Measurements from ENCODE around the gene FBXO40. TPM values are rescaled to one million over a fixed set of nuclear protein-coding genes. Genes with fewer than 3 reads are reported as not detected.

The FBXO40 gene
- total RNA-seq, 2 experiments from 2014 or later, result not detected

DNA sequence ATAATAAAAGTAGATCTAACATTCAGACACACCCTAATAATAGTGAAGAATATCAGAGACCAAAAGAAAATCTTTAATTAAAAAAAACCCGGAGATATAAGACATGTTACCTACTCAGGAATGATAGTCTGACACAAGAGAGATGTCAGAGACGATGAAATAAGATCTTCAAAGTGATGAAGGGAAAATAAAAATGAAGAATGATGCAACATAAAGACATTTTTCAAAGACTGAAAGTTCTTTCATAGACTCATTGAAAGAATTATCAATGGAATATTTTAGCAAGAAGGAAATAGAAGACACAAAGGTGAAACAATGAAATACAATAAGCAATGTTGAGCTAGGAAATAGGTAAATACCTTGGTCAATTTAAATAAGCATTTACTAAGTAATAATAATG is 47.9 kb downstream of the FBXO40 start:
- Mint-ChIP-seq H3K4me3 (peak overlapping the region; percentile 29), H3K36me3 (peaks cover 58% of the 10 kb centered on the region)

DNA sequence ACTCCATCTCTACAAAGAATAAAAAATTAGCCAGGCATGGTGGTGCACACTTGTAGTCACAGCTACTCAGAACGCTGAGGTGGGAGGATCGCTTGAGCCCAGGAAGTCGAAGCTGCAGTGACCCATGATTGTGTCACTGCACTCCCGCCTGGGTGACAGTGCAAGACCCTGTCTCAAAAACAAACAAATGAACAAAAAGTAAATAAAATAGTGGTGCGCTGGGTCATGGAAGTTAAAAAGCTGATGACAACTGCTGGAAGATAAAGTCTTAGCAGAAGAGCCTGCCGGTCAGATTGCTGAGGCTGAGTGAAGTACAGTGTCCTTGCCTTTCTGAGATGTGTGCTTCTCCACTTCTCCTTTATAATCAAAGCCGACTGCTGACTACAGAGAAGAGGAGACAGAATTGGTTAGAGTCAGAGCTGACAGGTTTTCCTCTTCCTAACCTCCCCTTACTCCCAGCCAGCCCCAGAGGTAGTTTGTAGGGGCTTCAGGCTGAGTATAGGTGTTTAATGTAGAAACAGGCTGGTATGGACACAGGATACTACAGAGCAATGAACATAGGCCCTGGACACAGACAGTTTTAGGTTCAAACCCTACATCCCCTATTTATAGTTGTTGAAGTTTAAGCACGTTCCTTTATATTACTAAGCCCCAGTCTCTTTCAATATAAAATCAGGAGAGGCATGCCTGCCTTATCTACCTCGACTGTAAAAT is 49.6 kb downstream of the FBXO40 start:
- H3K4me1 Mint-ChIP-seq, result peaks cover 24% of the 10 kb centered on the region
- H3K27ac Mint-ChIP-seq, result peak overlapping the region; percentile 74
- DNase-seq, result no peak
- no peaks in the 10 kb centered on the region for H3K27me3 Mint-ChIP-seq
- peaks cover 60% of the 10 kb centered on the region for H3K36me3 Mint-ChIP-seq
- no peak overlapping the region for H3K4me3 Mint-ChIP-seq
- H3K9me3 Mint-ChIP-seq, result no peaks in the 10 kb centered on the region

More for the DNA sequence above, 47.9 kb downstream of the FBXO40 start:
- Mint-ChIP-seq H3K27ac (peak overlapping the region; percentile 95), H3K9me3 (no peaks in the 10 kb centered on the region), H3K4me1 (peaks cover 24% of the 10 kb centered on the region), H3K27me3 (no peaks in the 10 kb centered on the region)
- DNase-seq, result no peak

DNA sequence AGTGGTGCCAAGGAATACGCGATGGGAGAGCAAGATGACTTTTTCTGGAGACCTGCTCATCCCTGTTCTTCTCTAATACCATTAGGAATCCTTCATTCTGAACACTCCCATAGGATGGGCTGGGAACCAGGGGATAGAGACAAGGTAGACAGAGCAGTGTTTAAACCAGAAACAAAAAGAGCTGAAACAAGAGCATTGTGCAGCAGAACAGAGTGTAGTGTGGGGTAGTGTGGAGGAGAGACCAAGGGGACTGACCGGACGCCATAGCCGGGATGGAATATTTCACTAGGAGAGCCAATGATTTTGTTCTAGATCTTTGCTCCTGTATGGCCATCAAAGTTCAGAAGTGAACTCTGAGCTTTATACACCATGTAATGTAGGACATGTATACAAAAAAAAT is 51.9 kb downstream of the FBXO40 start:
- no peak overlapping the region for H3K27ac Mint-ChIP-seq
- no peaks in the 10 kb centered on the region for H3K27me3 Mint-ChIP-seq
- no peak for DNase-seq
- H3K4me1 Mint-ChIP-seq, result peaks cover 27% of the 10 kb centered on the region
- H3K9me3 Mint-ChIP-seq, result no peaks in the 10 kb centered on the region
- H3K36me3 Mint-ChIP-seq, result peaks cover 54% of the 10 kb centered on the region
- no peak overlapping the region for H3K4me3 Mint-ChIP-seq

DNA sequence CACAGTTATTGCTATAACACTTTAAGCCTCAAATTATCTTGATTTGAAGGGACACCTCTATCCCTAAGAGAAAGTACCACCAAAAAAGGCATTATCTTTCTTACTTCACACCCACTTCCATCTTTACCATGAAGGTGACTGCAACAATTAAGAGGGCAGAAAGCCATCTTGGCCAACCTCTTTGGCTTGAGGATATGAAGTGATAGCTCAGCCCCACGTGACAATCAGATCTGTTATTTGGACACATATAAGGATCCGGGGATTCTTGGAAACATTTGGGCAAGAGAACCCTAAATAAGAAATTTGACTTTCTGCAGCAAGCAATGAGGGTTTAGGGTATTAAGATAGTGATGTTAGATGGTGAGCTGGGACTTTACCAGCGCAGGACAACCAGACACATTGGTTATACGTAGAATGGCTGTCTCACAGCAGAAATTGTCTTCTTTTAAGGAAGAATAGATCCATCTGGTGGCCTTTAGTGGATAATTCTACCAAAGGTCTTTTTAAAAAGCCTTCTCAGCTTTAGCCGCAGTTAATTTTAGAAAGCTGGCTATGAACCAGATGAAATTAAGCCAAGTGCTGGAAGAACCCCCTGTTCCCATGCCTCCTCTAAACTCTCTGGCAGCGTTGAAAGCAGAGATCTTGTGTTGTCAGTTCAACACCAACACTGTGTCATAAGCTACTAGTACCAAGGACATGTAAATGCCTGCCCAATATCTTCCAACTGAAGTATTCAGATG is 55.2 kb downstream of the FBXO40 start:
- Mint-ChIP-seq H3K4me3 (no peak overlapping the region), H3K36me3 (peaks cover 51% of the 10 kb centered on the region), H3K4me1 (peaks cover 35% of the 10 kb centered on the region), H3K27me3 (no peaks in the 10 kb centered on the region), H3K27ac (no peak overlapping the region), H3K9me3 (no peaks in the 10 kb centered on the region)
- DNase-seq, result no peak

DNA sequence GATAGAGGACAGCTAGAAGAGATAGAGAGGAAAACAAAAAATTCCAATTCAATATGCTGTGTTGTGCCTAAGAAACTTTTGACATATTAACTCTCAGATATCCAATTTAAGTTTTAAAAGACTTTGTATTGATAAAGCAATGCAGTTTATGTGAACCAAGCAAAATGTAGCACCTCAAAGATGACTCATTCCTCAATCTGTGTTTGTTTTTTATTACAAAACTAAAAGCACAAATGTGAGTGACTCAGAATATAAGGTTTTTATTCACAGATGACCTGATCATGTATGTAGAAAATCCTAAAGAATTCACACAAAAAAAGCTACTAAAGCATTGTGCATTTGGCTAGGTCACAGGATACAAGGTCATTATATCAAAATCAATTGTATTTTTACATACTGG is 56.5 kb downstream of the FBXO40 start:
- H3K4me1 Mint-ChIP-seq, result peaks cover 45% of the 10 kb centered on the region
- no peak overlapping the region for H3K27ac Mint-ChIP-seq
- no peak for DNase-seq
- peaks cover 50% of the 10 kb centered on the region for H3K36me3 Mint-ChIP-seq
- H3K27me3 Mint-ChIP-seq, result no peaks in the 10 kb centered on the region
- H3K9me3 Mint-ChIP-seq, result no peaks in the 10 kb centered on the region
- H3K4me3 Mint-ChIP-seq, result no peak overlapping the region

GRCh38 chr3:121651684-121652083 is 58.5 kb downstream of the FBXO40 start:
- H3K27me3 Mint-ChIP-seq, result no peaks in the 10 kb centered on the region
- H3K4me3 Mint-ChIP-seq, result no peak overlapping the region
- no peaks in the 10 kb centered on the region for H3K9me3 Mint-ChIP-seq
- peaks cover 57% of the 10 kb centered on the region for H3K4me1 Mint-ChIP-seq
- H3K27ac Mint-ChIP-seq, result no peak overlapping the region
- no peak for DNase-seq
- peaks cover 59% of the 10 kb centered on the region for H3K36me3 Mint-ChIP-seq

DNA sequence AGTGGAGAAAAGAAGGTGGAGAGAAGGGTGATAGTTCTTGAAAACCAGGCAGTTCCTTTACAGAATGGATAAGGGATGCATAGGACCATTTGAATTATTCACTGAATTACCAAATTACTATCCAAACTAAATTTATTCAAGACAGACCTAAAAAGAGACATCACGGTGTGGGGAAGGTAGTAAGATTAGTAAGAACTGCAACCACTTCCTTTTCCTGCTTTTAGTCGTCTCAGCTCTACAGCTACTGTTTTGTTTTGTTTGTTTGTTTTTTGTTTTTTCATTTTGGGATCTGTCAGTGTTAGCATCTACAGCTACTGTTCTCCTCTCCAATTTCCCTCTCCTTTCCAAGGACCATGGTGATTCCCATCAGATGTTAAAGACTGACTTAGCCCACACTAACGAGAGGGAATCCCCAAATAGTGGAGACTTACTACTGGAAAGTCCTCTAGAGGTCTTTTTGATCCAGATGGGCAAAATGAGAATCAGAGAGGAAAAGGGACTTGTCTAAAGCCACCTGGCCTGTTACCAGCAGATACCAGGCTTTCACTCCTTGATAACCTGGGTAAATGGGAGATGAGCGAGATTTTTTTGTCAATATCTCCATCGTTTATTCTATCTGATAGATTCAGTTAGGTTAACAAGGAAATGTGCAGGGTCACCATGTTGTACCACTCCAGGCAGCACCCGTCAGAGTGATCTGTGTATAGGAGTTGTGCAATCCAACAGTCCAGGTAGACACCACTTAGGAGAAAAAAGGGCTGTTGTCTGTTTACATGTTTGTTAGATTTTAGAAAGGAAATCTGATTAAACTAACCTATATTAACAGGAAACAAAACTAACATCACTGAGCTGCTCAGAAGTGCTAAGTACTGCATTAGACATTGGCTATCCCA is 61.6 kb downstream of the FBXO40 start:
- H3K4me3 Mint-ChIP-seq, result peak overlapping the region; percentile 11
- H3K9me3 Mint-ChIP-seq, result no peaks in the 10 kb centered on the region
- peak overlapping the region; percentile 83 for H3K27ac Mint-ChIP-seq
- H3K27me3 Mint-ChIP-seq, result no peaks in the 10 kb centered on the region
- DNase-seq, result no peak
- peaks cover 74% of the 10 kb centered on the region for H3K36me3 Mint-ChIP-seq
- peaks cover 71% of the 10 kb centered on the region for H3K4me1 Mint-ChIP-seq

GRCh38 chr3:121658716-121659435 is 65.7 kb downstream of the FBXO40 start:
- Mint-ChIP-seq H3K36me3 (peaks cover 70% of the 10 kb centered on the region), H3K4me3 (peak overlapping the region; percentile 90), H3K9me3 (no peaks in the 10 kb centered on the region), H3K27me3 (no peaks in the 10 kb centered on the region), H3K27ac (peak overlapping the region; percentile 98), H3K4me1 (peaks cover 56% of the 10 kb centered on the region)
- DNase-seq, result no peak

GRCh38 chr3:121659586-121659985 is 66.4 kb downstream of the FBXO40 start:
- no peak for DNase-seq

GRCh38 chr3:121660356-121661171 is 67.4 kb downstream of the FBXO40 start, which contains the start of gene HCLS1:
TSS of gene HCLS1 (minus strand) at chr3:121660903. CDS start at chr3:121658347, 2,556 bp downstream.
- Mint-ChIP-seq H3K4me1 (peaks cover 46% of the 10 kb centered on the region), H3K27me3 (no peaks in the 10 kb centered on the region), H3K9me3 (no peaks in the 10 kb centered on the region), H3K4me3 (peak within 1 kb of the TSS; percentile 90), H3K36me3 (peaks cover 66% of the 10 kb centered on the region), H3K27ac (peak within 1 kb of the TSS; percentile 98)
- peak; percentile 64 for DNase-seq

More at GRCh38 chr3:121659586-121659985, 66.4 kb downstream of the FBXO40 start:
- Mint-ChIP-seq H3K36me3 (peaks cover 69% of the 10 kb centered on the region), H3K4me3 (peak overlapping the region; percentile 90), H3K27ac (peak overlapping the region; percentile 98), H3K27me3 (no peaks in the 10 kb centered on the region), H3K4me1 (peaks cover 50% of the 10 kb centered on the region), H3K9me3 (no peaks in the 10 kb centered on the region)

DNA sequence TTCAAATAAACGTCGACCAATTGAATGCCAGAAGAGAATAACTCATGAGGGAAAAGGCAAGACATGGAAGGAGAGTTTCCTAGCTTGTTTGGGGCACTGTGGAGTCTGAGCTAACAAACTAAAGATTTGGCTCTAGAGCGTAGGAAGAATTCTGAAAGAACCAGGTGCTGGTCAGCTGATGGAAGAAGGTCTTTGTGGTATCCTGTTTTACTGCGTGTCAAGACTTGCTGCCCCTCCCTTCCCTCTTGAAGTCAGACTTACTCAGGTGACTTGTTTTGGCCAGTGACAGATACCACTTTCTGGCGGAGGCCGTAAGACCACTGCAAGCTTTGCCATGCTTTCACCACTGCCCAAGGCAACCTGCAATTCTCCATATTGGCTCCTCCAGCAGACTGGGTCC is 68.2 kb downstream of the FBXO40 start:
- peak overlapping the region; percentile 90 for H3K4me3 Mint-ChIP-seq
- H3K9me3 Mint-ChIP-seq, result no peaks in the 10 kb centered on the region
- H3K36me3 Mint-ChIP-seq, result peaks cover 65% of the 10 kb centered on the region
- H3K27ac Mint-ChIP-seq, result peak overlapping the region; percentile 98
- no peak for DNase-seq
- H3K27me3 Mint-ChIP-seq, result no peaks in the 10 kb centered on the region
- peaks cover 40% of the 10 kb centered on the region for H3K4me1 Mint-ChIP-seq

GRCh38 chr3:121662742-121663141 is 69.6 kb downstream of the FBXO40 start:
- DNase-seq, result no peak
- Mint-ChIP-seq H3K4me3 (no peak overlapping the region), H3K9me3 (no peaks in the 10 kb centered on the region), H3K36me3 (peaks cover 52% of the 10 kb centered on the region), H3K27ac (no peak overlapping the region), H3K27me3 (no peaks in the 10 kb centered on the region), H3K4me1 (peaks cover 29% of the 10 kb centered on the region)

DNA sequence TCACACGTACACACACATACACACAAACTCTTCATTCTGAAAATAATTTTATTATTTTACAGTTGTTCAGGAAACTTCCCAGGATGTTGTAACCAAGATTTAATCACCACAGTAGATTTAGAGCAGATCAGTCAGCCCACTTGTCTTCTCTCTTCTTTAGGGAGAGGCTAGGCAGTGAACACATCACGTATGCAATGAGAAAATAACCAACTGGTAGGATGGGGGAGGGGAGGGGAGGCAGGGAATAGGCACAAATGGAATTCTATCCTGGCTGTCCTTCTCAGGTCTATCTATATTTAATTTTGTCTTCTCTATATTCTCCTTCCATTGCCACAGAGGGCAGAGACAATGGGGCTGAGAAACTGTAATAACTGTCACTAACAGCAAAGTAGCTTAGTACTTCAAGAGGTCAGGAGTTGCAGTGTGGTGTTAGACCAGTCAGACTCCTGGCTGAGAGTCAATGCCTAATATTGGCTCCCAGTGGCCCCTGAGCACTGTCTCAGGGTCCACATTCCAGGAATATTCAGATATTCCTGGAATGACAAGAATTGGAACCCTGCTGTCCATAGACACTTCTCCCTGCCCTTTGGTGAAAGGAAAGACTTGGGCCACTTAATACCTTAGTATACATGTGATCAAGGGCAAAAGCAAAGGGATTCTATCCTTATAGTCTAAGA is 70.1 kb downstream of the FBXO40 start:
- H3K9me3 Mint-ChIP-seq, result no peaks in the 10 kb centered on the region
- H3K27ac Mint-ChIP-seq, result no peak overlapping the region
- H3K27me3 Mint-ChIP-seq, result no peaks in the 10 kb centered on the region
- DNase-seq, result no peak
- no peak overlapping the region for H3K4me3 Mint-ChIP-seq
- H3K36me3 Mint-ChIP-seq, result peaks cover 48% of the 10 kb centered on the region
- H3K4me1 Mint-ChIP-seq, result peaks cover 24% of the 10 kb centered on the region
